Spleen (tissue), 7 donors: ENCODE data around the gene NFYC.

Experiments
- CTCF ChIP-seq, 11 experiments: fragments of 200-600 bp in 7 of 11; fragments of 450-650 bp in 4 of 11; sonication (generic) in 4 of 11; IDR thresholded peaks in 8 of 11; conservative IDR thresholded peaks in 3 of 11; 1 replicate in 7 of 11; 2 replicates in 4 of 11; pipeline versions ENCODE4 v1.4.0 to v1.8.0; 2016 to 2021; ENCODE audit warnings: antibody characterized with exemption in 11 of 11, inconsistent platforms in 4 of 11, mild to moderate bottlenecking in 1 of 11
- POLR2A ChIP-seq, 3 donors: fragments of 450-650 bp; IDR thresholded peaks; one replicate each; pipeline ENCODE4 v1.5.1; 2017; ENCODE audit warnings: antibody characterized with exemption in 3 of 3, mild to moderate bottlenecking in 1 of 3
- POLR2AphosphoS5 ChIP-seq, 3 donors: sonication (generic); formaldehyde crosslinking; IDR thresholded peaks; one replicate each; pipeline ENCODE4 v1.5.1; 2017; ENCODE audit warnings: antibody characterized with exemption in 3 of 3
- donor health status: DM: no; HTN: no; CAD: no; lungs with moderate emphysema.
- donor health status: DM: no; HTN: no; CAD: no.
- donor health status: DM: no; HTN: no; CAD: no.

- no peak for TF ChIP-seq CTCF (IDR thresholded peaks at IDR 0.05 in 8 of 11, conservative IDR thresholded peaks at IDR 0.05 in 3 of 11)
- no peak for TF ChIP-seq POLR2AphosphoS5 (IDR thresholded peaks at IDR 0.05)
- no peak for TF ChIP-seq POLR2A (IDR thresholded peaks at IDR 0.05)
Measured at GRCh38 chr1:40794974-40795715, 103.6 kb downstream of the NFYC start.
